Brain microvascular endothelial cell (primary cell): ENCODE measurements around the gene RNF208.

Experiments
- DNase-seq: peaks from one replicate; pipeline ENCODE4 v3.0.0-alpha.2; 2020
- H3K27ac ChIP-seq: fragments of 250-450 bp; sonication (Bioruptor Pico); 2 replicates; pipeline ENCODE4 v1.5.1; 2020; ENCODE audit warnings: mild to moderate bottlenecking, moderate library complexity
- H3K27me3 ChIP-seq: fragments of 250-450 bp; sonication (Bioruptor Pico); replicated peaks from 2 replicates; pipeline ENCODE4 v1.5.1; 2020; ENCODE audit warnings: mild to moderate bottlenecking
- H3K36me3 ChIP-seq: fragments of 250-450 bp; sonication (Bioruptor Pico); replicated peaks from 2 replicates; pipeline ENCODE4 v1.5.1; 2020; ENCODE audit warnings: mild to moderate bottlenecking
- H3K4me3 ChIP-seq: 2 replicates; pipeline ENCODE4 v1.5.1; 2011; ENCODE audit warnings: low read depth, mild to moderate bottlenecking, control low read depth, low read length, moderate library complexity
- CTCF ChIP-seq: IDR thresholded peaks from 2 replicates; pipeline ENCODE4 v1.5.1; 2011; ENCODE audit warnings: low read depth, mild to moderate bottlenecking, moderate library complexity, low read length, control low read depth, inconsistent platforms; ENCODE audit errors: missing control alignments
- in situ Hi-C: cut with HindIII; loops from 2 replicates; pipeline ENCODE4 v1.10.0; 2017; ENCODE audit warnings: low sequenced_read_pairs, low pct_ligation_motif_present

RNF208 gene

GRCh38 chr9:137255448-137256114, 33.5 kb upstream of the RNF208 start:
- in situ Hi-C loops, result no loop called here
- Histone ChIP-seq H3K36me3 (peaks cover 14% of the 10 kb centered on the region), H3K27ac (peak overlapping the region; percentile 27), H3K4me3 (peak overlapping the region; percentile 92), H3K27me3 (no peaks in the 10 kb centered on the region)
- DNase-seq, result no peak
- no peak for TF ChIP-seq CTCF

GRCh38 chr9:137254624-137255447, 32.8 kb upstream of the RNF208 start, which contains the start of gene NELFB:
TSS of gene NELFB (plus strand) at chr9:137255327.
- in situ Hi-C loops, result no loop called here
- peaks cover 14% of the 10 kb centered on the region for H3K36me3 ChIP-seq
- TF ChIP-seq CTCF, result no peak
- no peaks in the 10 kb centered on the region for H3K27me3 ChIP-seq
- peak within 1 kb of the TSS; percentile 92 for H3K4me3 ChIP-seq
- peak; percentile 68 for DNase-seq
- H3K27ac ChIP-seq, result peak within 1 kb of the TSS; percentile 27

GRCh38 chr9:137253717-137254623, 31.9 kb upstream of the RNF208 start:
- in situ Hi-C loops, result no loop called here
- H3K36me3 ChIP-seq, result peaks cover 10% of the 10 kb centered on the region
- H3K4me3 ChIP-seq, result peak overlapping the region; percentile 92
- no peak for TF ChIP-seq CTCF
- no peak for DNase-seq
- H3K27me3 ChIP-seq, result no peaks in the 10 kb centered on the region
- H3K27ac ChIP-seq, result no peak overlapping the region

- Histone ChIP-seq H3K27me3 (no peaks in the 10 kb centered on the region), H3K27ac (no peak overlapping the region), H3K36me3 (peaks cover 9% of the 10 kb centered on the region), H3K4me3 (no peak overlapping the region)
- TF ChIP-seq CTCF, result no peak
- in situ Hi-C loops, result no loop called here
- no peak for DNase-seq
Observed at GRCh38 chr9:137252555-137253506, 30.8 kb upstream of the RNF208 start.
